PC-3 (cell line): Measurements from ENCODE around the gene CFP.

Experiments used
- EZH2 ChIP-seq: fragments of 300-600 bp; sonication (generic); IDR thresholded peaks from one replicate; pipeline ENCODE4 v1.6.1; 2017; ENCODE audit warnings: antibody characterized with exemption, mild to moderate bottlenecking, low read length; ENCODE audit not compliant: unreplicated experiment
- TF ChIP-seq, protein P1 (sequence below): fragments of 300-600 bp; sonication (generic); conservative IDR thresholded peaks from 2 replicates; pipeline ENCODE4 v1.5.1; 2017; ENCODE audit warnings: antibody characterized with exemption, low read depth, mild to moderate bottlenecking, low read length

DNA sequence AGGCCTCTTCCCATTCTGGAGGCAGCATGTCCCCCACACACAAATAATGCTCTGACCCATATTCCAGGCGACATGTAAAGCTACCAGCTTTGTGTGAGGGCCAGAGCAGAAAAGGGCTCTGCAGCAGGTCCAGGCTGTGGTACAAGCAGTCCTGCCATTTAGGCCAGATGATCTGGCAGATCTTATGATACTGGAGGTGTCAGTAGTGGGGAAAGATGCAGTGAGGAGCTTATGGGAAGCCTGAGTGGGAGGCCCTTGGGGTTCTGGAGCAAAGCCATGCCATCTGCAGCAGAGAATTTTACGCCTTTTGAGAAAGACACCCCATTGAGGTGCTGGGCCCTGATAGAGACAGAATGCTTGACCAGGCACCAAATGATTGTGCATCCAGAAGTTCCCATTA, 17.8 kb downstream of the CFP start:
- TF ChIP-seq, protein P1, sequence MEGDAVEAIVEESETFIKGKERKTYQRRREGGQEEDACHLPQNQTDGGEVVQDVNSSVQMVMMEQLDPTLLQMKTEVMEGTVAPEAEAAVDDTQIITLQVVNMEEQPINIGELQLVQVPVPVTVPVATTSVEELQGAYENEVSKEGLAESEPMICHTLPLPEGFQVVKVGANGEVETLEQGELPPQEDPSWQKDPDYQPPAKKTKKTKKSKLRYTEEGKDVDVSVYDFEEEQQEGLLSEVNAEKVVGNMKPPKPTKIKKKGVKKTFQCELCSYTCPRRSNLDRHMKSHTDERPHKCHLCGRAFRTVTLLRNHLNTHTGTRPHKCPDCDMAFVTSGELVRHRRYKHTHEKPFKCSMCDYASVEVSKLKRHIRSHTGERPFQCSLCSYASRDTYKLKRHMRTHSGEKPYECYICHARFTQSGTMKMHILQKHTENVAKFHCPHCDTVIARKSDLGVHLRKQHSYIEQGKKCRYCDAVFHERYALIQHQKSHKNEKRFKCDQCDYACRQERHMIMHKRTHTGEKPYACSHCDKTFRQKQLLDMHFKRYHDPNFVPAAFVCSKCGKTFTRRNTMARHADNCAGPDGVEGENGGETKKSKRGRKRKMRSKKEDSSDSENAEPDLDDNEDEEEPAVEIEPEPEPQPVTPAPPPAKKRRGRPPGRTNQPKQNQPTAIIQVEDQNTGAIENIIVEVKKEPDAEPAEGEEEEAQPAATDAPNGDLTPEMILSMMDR = no peak
- no peak for TF ChIP-seq EZH2
